Posterior vena cava (tissue), 2 donors: ENCODE results near the gene DDX39B. TPM values are rescaled to one million over a fixed set of nuclear protein-coding genes. Genes with fewer than 3 reads are reported as not detected.
"Not testable (repeated sequence)": the region's sequence is repeated elsewhere in the genome, so short reads cannot be mapped to it uniquely, and the experiment has no call there.

ENCODE experiments used
- DNase-seq: peaks from one replicate; pipeline ENCODE4 v3.0.0-alpha.2; 2020; ENCODE audit warnings: low spot score
- intact Hi-C, 2 donors: fragments of 100-400 bp; cut with DNase I; formaldehyde crosslinking; loops; one replicate each; pipeline versions ENCODE4 v1.14.1 to v1.14.2; 2022 to 2023
- total RNA-seq, 2 donors: library from RNA; stranded (reverse); fragmentation: NEBNext Ultra II Directional; extraction: Animal tissue kit (Norgen Biotek cat#: 25700); gene quantifications; one replicate each; pipeline ENCODE4 v1.2.1, GENCODE V29; 2021
- donor health status: DM: yes; HTN: yes; CAD: no.
- donor health status: DM: yes; HTN: yes; CAD: no.

Gene DDX39B
- total RNA-seq, 2 donors from 2014 or later, result 165 to 180 TPM

GRCh38 chr6:31557443-31558317 lies 15.9 kb upstream of the DDX39B start:
- DNase-seq, result no peak
- intact Hi-C loops, result no loop called here

- intact Hi-C loops, result no loop called here
- no peak for DNase-seq
These were observed 14.5 kb upstream of the DDX39B start for GRCh38 chr6:31556307-31556706.

- DNase-seq, result not testable (repeated sequence)
These were observed 9.6 kb upstream of the DDX39B start for GRCh38 chr6:31551371-31551770.

GRCh38 chr6:31548544-31548873 lies 6.7 kb upstream of the DDX39B start:
- no peak for DNase-seq
- intact Hi-C loops, result loop anchor here in 1 of 2 donors (5.0 kb wide), 1 partner anchor 49 kb away; no protein-coding TSS in a partner anchor

More at GRCh38 chr6:31551371-31551770, 9.6 kb upstream of the DDX39B start:
- intact Hi-C loops, result not testable (repeated sequence)

- no peak for DNase-seq
- intact Hi-C loops, result loop anchor here in 1 of 2 donors (5.0 kb wide), 1 partner anchor 49 kb away; no protein-coding TSS in a partner anchor
These were observed 6.1 kb upstream of the DDX39B start for GRCh38 chr6:31547727-31548543.

GRCh38 chr6:31546958-31547726 lies 5.3 kb upstream of the DDX39B start, which contains the start of gene NFKBIL1:
TSS of gene NFKBIL1 (plus strand) at chr6:31547608. CDS start at chr6:31547695, 87 bp downstream.
- intact Hi-C loops, result loop anchor here (1.0 to 5.0 kb wide), 2 partner anchors 50 to 53 kb away; no protein-coding TSS in a partner anchor
- peak; percentile 98 for DNase-seq

GRCh38 chr6:31546339-31546957 lies 4.6 kb upstream of the DDX39B start, which contains the start of gene ATP6V1G2:
TSS of gene ATP6V1G2 (minus strand) at chr6:31546608. CDS start at chr6:31546559, 49 bp downstream.
- DNase-seq, result peak; percentile 95
- intact Hi-C loops, result loop anchor here (1.0 to 5.0 kb wide), 2 partner anchors 51 to 54 kb away; no protein-coding TSS in a partner anchor

- no peak for DNase-seq
- intact Hi-C loops, result loop anchor here in 1 of 2 donors (5.0 kb wide), 1 partner anchor 52 kb away; no protein-coding TSS in a partner anchor
These were observed 3.5 kb upstream of the DDX39B start for GRCh38 chr6:31545291-31545690.

GRCh38 chr6:31544676-31545075 lies 2.9 kb upstream of the DDX39B start:
- intact Hi-C loops, result loop anchor here in 1 of 2 donors (5.0 kb wide), 1 partner anchor 53 kb away; no protein-coding TSS in a partner anchor

GRCh38 chr6:31543639-31544038 lies 1.8 kb upstream of the DDX39B start:
- DNase-seq, result no peak
- intact Hi-C loops, result no loop called here

More at GRCh38 chr6:31544676-31545075, 2.9 kb upstream of the DDX39B start:
- no peak for DNase-seq

GRCh38 chr6:31541059-31541657 lies 645 bp downstream of the DDX39B start:
- peak; percentile 86 for DNase-seq
- intact Hi-C loops, result no loop called here

- intact Hi-C loops, result no loop called here
- DNase-seq, result no peak
These were observed 1.2 kb downstream of the DDX39B start for GRCh38 chr6:31540640-31541039.

GRCh38 chr6:31538805-31539400 lies 2.9 kb downstream of the DDX39B start:
- no peak for DNase-seq
- intact Hi-C loops, result no loop called here

GRCh38 chr6:31535538-31536324 lies 6.1 kb downstream of the DDX39B start:
- intact Hi-C loops, result no loop called here
- DNase-seq, result no peak

- DNase-seq, result no peak
- intact Hi-C loops, result no loop called here
These were observed 7.2 kb downstream of the DDX39B start for GRCh38 chr6:31534521-31535040.

GRCh38 chr6:31534011-31534410 lies 7.8 kb downstream of the DDX39B start:
- DNase-seq, result no peak

GRCh38 chr6:31533455-31533841 lies 8.4 kb downstream of the DDX39B start:
- no peak for DNase-seq
- intact Hi-C loops, result no loop called here

More at GRCh38 chr6:31534011-31534410, 7.8 kb downstream of the DDX39B start:
- intact Hi-C loops, result no loop called here
